Stimulated activated naive CD8-positive, alpha-beta T cell treated with anti-CD3 and anti-CD28 coated beads, Interleukin-15, Interleukin-2, amounts not matched to agents 100 U/mL and 50 U/mL, for 24 hours (primary cell): Measurements from ENCODE around the gene SPATA33.

Experiments
- ATAC-seq: fragments of 150-1000 bp; cut with Tn5 transposase; one replicate; pipeline ENCODE4 v1.10.0; 2021
- DNase-seq: peaks from one replicate; pipeline ENCODE4 v3.0.0; 2021

The SPATA33 gene

DNA sequence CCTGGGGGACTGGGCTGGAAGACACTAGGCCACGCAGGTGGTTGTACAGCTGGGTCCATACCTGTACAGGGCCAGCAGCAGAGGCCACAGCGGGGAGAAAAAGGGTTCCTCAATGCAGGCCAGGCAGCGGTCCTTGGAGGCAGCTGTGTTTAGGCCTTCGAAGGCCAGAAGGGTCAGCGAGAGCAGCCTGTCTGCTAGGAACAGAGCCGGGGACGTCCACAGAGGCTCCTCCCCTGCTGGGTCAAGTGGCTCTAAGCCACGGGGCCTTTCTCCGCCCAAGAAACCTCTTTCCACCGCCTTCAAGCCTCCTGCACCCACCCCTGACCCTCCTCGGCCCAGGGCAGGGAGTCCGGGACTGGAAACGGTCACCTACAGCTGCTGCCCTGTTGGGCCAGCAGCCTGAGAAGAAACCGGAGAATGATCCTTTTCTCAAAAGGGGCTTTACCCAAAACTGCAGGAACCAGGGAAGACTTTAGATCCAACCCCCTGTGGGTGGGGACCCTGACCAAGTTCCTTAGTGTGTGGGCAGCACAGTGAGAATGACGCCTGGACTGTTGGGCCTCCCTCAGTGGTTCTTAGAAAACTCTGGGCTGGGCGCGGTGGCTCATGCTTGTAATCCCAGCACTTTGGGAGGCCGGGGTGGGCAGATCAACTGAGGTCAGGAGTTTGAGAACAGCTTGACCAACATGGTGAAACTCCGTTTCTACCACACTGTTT lies 52.2 kb downstream of the SPATA33 start:
- DNase-seq (no peak), ATAC-seq (no peak)

- no peak for DNase-seq
- peak; percentile 2 for ATAC-seq
Observed at GRCh38 chr16:89710709-89711564, 53.3 kb downstream of the SPATA33 start.

GRCh38 chr16:89711601-89712273 lies 54.1 kb downstream of the SPATA33 start:
- peak; percentile 80 for ATAC-seq
- DNase-seq, result peak; percentile 93

- DNase-seq (no peak), ATAC-seq (no peak)
Observed at GRCh38 chr16:89712274-89712781, 54.7 kb downstream of the SPATA33 start.

DNA sequence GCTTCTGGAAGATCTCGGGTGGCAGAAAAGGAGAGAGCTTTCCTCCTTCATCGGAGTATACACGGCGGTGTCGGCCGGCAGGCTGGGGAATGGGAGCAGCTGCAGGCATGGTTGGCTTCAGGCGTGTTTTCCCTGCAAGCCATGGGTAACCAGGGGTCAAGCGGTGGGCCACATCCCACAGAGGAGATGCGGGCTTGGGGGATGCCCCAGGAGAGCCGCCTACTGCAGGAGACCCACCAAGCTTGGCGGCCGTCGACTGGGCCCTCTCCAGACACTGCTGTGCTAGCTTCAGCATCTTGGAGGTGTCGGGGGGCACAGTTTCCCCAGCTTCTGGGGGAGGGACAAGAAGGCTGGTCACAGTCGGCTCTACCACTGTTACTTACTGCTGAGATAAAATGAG lies 58.9 kb downstream of the SPATA33 start:
- DNase-seq (no peak), ATAC-seq (no peak)

DNA sequence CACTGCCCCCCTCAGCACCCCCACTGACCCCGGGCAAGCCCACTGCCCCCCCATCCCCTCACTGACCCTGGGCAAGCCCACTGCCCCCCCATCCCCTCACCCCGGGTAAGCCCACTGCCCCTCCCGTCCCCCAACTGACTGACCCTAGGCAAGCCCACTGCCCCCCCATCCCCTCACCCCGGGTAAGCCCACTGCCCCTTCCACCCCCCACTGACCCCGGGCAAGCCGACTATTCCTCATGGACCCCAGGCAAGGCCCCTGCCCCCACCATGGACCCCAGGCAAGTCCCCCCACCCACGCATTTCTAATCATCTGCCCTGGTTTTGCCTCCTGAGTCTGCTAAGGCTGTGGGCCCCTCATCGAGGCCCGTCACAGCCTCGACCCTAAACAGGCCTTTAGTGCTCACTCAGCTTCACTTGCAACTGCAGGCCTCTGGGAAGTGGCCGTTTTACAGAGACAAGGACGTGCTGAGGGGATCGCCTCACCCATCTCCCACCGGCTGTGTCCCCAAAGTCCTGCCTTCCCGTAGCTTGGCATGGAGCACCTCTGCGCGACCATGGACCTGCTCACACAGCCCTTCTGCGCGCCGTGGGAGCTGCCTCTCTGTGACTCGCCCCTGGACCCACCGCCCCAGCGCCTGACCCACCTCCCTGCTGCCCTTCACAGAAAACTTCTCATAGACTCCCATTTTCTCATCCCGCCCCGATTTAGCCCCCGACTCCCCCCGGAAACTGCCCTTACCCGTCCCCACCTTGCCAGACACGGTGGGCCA lies 59.5 kb downstream of the SPATA33 start:
- DNase-seq (no peak), ATAC-seq (no peak)

DNA sequence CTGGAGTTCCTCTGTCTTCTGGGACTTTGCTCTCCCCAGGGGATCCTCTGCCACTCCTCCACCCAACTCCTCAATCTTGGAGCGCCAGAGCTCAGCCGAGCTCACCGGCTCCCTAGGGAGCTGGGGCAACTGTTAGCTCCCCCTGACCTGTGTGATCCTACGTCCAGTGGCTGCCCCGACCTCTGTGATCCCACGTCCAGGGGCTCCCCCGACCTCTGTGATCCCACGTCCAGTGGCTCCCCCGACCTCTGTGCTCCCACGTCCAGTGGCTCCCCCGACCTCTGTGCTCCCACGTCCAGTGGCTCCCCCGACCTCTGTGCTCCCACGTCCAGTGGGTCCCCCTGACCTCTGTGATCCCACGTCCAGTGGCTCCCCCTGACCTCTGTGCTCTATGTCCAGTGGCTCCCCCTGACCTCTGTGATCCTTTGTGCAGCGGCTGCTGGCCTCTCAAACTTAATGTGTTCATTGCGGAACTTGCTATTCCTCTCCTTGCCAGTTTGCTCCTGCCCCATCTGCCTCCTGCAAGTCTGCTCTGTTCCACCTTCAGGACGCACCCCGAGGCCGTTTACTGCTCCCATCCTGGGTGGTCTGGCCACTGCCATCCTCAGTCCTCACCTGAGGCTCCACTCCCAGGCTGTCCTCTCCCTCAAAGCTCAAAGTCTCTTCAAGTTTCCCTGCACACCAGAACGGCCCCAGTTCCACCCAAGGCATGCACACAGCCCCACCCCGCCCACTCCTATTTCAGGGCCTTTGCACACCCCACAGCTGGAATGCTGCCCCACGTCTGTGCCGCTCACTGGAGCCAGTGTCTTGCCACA lies 60.3 kb downstream of the SPATA33 start:
- ATAC-seq (no peak), DNase-seq (no peak)
